Fibroblast of mammary gland (primary cell): Measurements from ENCODE around the gene ADPRM.
"Not testable (repeated sequence)": the region's sequence is repeated elsewhere in the genome, so short reads cannot be mapped to it uniquely, and the experiment has no call there.

Experiments used
- DNase-seq: peaks from one replicate; pipeline ENCODE4 v3.0.0-alpha.2; 2010; ENCODE audit warnings: low read depth
- H3K4me3 ChIP-seq: 2 replicates; pipeline ENCODE4 v1.5.1; 2011; ENCODE audit warnings: low read depth, mild to moderate bottlenecking, low read length, moderate library complexity; ENCODE audit not compliant: control insufficient read depth
- TF ChIP-seq, protein P1 (sequence below): conservative IDR thresholded peaks from 2 replicates; pipeline ENCODE4 v1.5.1; 2011; ENCODE audit warnings: low read depth, low read length, inconsistent platforms; ENCODE audit not compliant: control insufficient read depth, insufficient read depth

Gene ADPRM

DNA sequence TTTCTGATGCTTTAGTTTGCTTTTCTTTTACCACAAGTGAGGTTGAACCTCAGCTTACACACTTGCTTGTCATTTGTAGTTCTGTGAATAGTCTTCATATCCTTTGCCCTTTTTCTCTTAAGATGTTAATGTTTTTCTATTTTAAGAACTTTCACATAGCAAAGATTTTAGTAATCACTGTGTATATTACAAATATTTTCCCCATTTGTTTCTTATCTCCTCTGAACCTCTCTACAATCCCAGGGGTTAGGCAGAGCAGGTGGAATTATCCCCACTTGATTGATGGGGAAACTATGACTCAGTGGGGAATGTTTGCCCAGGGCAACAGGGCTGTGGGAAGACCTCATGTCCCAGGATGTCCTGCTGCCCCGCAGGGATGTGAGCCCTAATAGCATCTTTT, 28.6 kb upstream of the ADPRM start:
- H3K4me3 ChIP-seq: no peak overlapping the region
- TF ChIP-seq, protein P1, sequence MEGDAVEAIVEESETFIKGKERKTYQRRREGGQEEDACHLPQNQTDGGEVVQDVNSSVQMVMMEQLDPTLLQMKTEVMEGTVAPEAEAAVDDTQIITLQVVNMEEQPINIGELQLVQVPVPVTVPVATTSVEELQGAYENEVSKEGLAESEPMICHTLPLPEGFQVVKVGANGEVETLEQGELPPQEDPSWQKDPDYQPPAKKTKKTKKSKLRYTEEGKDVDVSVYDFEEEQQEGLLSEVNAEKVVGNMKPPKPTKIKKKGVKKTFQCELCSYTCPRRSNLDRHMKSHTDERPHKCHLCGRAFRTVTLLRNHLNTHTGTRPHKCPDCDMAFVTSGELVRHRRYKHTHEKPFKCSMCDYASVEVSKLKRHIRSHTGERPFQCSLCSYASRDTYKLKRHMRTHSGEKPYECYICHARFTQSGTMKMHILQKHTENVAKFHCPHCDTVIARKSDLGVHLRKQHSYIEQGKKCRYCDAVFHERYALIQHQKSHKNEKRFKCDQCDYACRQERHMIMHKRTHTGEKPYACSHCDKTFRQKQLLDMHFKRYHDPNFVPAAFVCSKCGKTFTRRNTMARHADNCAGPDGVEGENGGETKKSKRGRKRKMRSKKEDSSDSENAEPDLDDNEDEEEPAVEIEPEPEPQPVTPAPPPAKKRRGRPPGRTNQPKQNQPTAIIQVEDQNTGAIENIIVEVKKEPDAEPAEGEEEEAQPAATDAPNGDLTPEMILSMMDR: no peak
- no peak for DNase-seq

DNA sequence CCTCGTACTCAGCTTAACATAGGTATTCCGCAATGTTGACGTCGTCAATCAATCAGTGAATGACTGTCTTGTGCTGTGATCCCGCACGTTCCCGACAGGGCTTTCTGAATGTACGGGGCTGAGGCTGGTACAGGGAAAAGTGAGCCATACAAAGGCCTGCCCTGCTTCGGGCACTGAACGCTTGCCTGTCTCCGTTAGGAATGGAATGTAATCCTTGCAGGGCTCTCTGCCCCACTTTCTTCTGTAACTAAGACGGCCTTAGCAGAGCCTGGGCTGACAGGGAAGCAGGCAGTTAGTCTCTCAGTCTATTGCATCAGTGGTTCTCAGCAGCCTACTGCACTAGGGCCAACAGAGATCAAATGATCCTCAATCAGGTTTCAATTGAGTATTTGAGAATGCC, 24.1 kb upstream of the ADPRM start:
- DNase-seq: no peak
- TF ChIP-seq, protein P1: no peak
- H3K4me3 ChIP-seq: no peak overlapping the region

DNA sequence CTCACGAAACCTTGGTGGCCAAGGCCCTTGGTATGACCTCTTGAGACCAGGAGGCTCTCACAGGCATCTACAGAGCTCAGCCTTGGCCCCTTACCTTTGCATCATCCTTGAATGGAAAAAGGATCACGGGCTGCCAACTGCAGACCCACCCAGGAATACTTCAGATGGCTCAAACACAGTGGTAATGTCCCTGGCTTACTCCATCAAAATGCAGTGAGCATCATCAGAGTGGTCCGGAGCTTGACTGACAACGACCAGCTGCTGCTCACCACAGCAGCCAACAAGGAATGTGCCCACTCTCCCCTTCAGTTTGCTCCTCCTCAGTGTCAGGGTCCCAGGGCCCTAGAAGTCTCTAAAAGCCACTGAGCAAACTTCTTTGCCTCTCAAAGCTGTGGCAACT, 22.7 kb upstream of the ADPRM start:
- TF ChIP-seq, protein P1: no peak

DNA sequence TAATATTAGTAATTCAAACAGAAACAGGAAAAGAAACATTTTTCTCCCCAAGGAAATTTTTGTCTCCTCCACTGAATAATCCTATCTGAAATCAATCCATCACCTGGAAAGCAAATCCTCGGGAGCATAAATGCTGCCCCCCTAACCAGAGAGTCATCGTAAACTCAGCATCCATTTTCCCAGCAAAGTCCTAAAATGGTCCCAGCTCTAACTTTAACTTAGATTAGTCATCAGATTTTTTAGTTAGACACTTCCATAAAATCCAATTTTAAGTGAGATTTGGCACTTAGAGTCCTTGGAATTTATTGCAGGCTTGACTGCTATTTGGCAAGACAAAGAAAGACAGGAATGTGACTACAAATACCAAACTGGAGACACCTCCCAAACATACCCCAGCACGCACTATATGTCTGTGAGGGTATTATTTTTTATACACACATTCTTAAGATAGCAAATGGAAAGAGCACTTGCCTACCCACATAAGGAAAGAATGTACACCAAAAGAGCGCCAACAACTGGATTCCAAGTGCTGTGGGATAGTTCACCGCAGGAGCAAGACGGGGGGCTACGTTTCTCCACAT, 15.4 kb upstream of the ADPRM start:
- no peak overlapping the region for H3K4me3 ChIP-seq
- TF ChIP-seq, protein P1: no peak
- DNase-seq: no peak

More for the DNA sequence above, 22.7 kb upstream of the ADPRM start:
- H3K4me3 ChIP-seq: no peak overlapping the region
- DNase-seq: no peak

DNA sequence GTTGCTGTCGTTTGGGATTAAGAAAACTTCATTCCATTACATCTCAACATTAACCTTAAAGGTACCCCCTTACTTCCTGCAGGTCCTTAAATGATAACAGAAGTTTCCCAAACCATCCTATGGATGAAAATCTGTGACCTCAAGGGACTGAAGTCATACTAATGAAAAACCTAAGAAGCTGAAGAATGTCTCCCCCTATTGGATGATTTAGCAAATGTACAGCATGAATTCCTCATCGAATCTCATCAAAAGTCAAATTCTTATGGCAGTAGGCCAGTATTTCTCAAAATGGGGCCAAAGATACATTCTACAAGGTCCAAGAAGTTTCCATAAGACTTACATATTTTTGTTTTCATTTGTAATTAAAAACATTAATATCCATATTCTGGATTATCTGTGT, 13.5 kb upstream of the ADPRM start:
- TF ChIP-seq, protein P1: peak; percentile 63
- DNase-seq: peak; percentile 64
- no peak overlapping the region for H3K4me3 ChIP-seq

DNA sequence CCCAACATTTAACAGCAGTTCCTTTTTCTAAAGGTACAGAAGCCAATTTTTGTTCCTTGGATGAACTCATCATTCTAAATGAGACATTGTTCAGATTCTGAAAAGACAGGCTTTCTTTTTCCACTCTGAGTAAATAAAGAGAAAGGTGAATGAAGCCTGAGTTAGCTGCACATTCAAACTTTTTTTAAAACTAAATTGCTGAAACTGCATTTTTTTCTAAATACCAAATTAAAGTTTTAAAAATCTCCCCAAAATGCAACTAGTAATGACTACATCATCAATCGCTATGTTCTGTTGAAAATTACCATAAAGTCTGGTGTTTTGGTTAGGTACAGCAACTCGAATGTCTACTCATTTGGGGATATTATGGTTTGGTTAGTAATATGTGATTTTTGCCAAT, 9.9 kb upstream of the ADPRM start:
- H3K4me3 ChIP-seq: no peak overlapping the region
- TF ChIP-seq, protein P1: no peak
- DNase-seq: no peak

DNA sequence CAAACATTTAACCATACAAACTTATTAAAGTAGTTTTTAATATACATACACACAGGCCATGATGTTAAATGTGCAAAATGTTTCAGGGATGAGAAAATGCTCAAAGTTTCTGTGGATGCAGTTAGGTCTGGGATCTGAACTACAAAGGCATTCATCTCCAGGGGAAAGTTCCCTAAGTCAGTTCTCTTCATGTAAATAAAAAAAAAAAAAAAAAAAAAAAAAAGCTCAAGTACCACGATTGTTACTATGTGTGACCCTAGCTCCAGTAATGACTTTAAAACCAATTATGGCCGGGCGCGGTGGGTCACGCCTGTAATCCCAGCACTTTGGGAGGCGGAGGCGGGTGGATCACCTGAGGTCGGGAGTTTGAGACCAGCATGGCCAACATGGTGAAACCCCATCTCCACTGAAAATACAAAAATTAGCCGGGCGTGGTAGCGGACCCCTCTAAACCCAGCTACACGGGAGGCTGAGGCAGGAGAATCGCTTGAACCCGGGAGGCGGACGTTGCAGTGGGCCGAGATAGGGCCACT, 1.5 kb upstream of the ADPRM start:
- DNase-seq: not testable (repeated sequence)
- peak overlapping the region; percentile 95 for H3K4me3 ChIP-seq
